NCI-H2029 (cell line): ENCODE results near the gene ZNF516.

Experiments
- DNase-seq: peaks from one replicate; lab custom pipeline; 2025; lab: John Stamatoyannopoulos, UW

Gene ZNF516

GRCh38 chr18:76455003-76455676 is 39.9 kb downstream of the ZNF516 start:
- no peak for DNase-seq

GRCh38 chr18:76454418-76454817 is 40.6 kb downstream of the ZNF516 start:
- DNase-seq, result no peak

DNA sequence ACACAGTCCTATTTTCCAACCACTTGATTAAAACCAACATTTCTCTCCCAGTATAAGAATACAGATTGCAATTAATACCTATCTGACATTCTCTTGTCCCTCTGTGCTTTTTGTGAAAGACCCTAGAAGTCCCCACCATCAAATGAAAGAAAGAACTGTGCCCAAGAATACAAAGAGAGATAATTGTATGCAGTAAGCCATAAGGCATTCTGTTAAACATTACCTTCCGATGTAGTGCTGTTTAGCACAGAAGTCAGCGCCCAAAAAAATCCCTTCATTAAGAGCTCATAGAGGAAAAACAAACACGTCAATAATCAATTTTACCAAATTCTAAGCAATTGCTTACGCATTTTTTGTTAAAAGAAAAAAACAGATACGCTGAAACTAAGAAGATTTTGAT is 41.1 kb downstream of the ZNF516 start:
- DNase-seq, result no peak

GRCh38 chr18:76453057-76453561 is 41.9 kb downstream of the ZNF516 start:
- DNase-seq, result no peak

GRCh38 chr18:76452357-76452756 is 42.7 kb downstream of the ZNF516 start:
- DNase-seq, result no peak

- DNase-seq, result no peak
These were observed 43.4 kb downstream of the ZNF516 start for GRCh38 chr18:76451396-76452331.

- DNase-seq, result no peak
These were observed 44.3 kb downstream of the ZNF516 start for GRCh38 chr18:76450452-76451395.

- no peak for DNase-seq
These were observed 46.0 kb downstream of the ZNF516 start for GRCh38 chr18:76449111-76449453.

DNA sequence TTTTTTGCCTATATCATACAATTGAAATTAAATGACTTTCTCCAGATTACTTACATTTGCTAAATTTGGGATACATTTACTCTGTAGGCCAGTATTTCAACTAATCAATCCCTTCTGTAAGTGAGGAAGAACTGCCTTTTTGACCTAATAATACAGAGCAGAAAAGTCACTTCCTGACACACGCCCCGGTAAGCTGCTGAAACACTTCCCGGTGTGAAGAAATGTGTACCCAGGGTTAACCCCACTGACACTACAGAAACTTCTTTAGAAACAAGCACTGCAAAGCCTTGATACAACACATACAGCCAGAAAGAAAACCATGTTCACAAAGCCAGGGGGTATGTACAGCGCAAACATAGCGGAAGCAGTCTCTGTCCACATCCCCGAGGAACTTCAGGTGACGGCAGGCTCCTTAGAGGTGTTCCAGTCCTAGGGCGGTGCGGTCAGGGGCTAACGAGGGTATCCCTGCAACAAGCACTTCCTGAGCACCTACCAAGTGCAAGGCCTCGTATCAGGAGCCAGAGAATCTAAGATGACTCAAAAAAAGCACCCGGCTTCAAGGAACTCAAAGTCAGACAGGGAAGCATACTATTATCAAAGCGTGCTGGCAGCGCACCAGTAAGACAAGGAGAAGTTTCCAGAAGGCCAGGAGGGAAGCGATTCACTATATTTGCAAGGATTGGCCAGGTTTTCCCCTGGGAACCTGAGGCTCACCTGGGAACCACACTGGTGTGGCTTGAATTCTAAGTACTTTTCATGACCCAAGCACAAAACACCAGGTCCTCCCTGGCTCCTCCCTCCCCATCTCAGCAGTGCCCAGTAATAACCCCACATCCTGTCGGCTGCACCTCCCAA is 46.6 kb downstream of the ZNF516 start:
- no peak for DNase-seq

DNA sequence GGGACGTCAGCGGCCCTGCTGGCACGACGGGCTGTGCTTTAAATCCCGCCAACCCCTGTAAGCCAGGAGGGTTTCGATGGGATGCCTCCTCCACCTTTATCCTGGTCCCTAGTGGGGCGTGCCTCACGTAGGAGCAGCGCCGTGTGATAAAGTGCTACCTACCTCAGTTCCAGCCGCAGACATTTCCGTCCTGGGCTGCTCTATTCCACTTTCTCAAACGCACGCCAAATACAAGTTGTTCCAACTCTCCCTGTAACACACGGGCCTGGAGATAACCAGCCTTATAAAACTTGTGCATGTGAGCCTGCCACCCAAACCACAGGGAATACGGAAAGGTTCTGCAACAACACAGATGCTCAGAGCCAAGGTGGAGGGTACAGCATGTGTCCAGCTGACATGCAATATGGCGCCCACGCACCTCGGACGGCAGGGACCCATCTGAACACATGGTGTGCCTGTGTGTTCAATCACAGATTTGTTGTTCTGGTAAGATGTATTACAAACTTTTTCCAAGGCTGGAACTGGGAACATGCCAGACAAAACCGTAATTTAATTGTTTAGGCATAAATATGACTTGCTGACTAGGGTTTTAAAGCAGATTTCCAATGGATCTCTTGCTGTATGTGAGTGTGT is 47.7 kb downstream of the ZNF516 start:
- no peak for DNase-seq

DNA sequence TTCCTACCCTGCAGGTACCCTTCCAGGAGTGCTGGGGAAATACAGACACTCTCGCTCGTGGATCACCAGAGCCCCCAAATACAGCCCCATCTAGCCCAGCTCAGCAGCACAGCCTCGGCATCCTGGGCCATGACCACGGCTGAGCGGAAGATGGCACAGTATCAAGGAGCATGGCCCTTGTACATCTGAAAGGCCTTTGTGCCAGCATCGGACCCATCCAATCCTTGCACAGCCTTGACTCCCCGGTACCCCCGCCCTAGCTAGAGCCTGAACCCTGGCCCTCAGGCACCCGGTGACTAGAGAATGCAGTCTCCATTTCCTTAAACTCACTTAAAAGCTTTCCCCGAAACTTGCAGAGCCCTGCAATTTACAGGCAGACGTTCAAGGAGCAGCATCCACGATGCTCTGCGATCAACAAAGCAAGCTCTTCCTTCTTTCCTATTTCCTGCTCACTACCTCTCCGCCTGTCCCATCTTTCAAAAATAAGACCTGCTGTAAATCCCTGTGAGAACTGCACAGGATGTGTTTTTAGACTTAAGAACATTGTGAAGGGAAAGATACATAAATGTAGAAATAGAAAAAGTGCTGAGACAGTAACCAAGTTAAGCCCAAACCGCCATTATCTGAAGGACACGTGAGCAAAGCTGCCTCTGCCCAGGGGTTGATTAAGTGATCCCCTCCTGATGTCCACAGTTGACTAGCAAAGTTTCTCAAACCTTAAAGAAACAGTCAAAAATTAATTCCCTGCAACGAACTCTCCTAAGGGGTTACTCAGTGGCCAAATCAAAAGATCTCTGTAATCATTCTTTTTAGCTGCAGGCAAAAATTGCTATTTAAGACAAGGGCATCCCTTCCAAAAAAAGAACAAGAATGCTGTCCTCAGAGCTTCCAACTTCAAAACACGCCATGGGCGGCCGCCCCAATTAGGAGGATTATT is 48.5 kb downstream of the ZNF516 start:
- DNase-seq, result no peak

DNA sequence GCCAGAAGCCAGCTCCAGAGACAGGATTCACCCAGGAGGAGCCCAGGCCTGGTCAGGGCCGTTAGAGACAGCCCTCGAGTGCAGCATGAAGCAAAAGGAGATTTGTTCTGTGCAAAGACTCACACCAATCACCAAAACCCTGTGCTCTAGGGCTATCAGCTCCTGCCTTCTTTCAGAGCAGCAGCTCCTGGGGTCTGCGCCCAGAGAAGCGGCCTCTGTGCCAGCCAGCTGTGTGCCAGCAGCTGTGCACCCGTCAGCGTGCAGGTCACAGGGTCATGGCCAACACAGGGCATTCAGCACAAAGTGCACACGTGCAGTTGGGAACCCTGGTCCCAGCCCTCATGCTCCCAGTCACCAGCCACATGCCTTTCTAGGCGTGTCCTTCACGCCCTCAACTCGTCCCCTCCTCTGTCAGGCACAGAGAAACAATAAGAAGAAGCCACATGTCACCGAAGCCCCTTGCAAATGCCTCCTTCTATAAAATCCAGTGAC is 49.3 kb downstream of the ZNF516 start:
- no peak for DNase-seq

DNA sequence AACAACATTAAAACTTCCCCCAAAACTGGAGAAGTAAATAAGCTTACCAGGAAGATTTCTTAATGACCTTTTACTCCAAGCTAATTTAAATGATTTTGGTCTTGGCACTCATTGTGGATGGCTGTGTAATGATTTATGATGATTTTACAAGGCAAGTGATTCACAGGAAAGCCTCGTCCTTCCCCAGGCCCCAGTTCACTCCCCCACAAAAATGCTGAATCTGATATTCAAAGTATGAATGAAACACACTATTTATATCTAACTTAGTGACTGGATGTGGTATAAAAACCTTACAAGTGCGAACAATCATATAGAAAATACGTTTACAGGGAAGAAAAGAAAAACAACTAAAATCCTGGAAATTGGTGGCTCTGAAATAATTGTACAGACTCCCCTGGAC is 49.8 kb downstream of the ZNF516 start:
- no peak for DNase-seq

- DNase-seq, result no peak
These were observed 50.5 kb downstream of the ZNF516 start for GRCh38 chr18:76444446-76445105.

DNA sequence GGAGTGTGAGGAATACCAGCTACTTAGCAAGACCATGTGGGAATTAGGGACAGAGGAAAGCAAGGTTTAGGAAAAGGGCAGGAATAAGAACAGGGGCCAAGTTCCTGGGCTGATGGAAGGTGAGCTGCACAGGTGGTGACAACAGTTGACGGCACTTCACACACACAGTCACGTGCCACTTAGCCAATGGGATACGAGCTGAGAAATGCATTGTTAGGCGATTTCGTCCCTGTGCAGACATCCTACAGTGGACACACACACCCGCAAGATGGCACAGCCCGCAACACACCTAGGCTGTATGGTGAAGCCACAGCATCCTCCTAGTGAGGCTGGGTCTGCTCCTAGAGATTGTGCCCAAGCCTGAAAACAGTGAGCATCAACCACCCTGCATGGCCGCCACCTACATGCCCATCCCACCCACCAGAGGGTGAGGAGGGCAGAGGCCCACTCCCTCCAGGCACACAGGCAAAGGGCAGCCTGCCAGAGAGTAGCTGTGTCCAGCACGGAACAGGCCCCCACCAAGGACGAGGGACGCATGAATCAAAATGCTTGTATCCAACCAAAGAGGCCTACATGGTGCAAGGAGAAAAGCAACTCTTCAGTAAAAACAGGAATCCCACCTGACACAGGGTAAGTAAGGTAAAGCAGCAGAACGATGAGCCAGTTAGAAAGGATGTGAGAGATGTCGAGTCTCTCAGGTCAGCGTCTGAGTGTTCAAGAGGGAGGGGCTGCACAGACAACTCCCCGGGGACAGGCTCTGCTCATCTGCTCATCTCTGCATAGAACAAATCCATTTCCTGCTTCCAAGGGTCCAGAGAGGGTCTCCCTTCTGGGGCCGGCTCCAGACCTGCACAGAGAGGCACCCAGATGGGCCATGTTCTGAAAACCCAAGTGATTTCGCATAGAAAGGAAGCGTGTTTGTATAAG is 51.3 kb downstream of the ZNF516 start:
- DNase-seq, result no peak

DNA sequence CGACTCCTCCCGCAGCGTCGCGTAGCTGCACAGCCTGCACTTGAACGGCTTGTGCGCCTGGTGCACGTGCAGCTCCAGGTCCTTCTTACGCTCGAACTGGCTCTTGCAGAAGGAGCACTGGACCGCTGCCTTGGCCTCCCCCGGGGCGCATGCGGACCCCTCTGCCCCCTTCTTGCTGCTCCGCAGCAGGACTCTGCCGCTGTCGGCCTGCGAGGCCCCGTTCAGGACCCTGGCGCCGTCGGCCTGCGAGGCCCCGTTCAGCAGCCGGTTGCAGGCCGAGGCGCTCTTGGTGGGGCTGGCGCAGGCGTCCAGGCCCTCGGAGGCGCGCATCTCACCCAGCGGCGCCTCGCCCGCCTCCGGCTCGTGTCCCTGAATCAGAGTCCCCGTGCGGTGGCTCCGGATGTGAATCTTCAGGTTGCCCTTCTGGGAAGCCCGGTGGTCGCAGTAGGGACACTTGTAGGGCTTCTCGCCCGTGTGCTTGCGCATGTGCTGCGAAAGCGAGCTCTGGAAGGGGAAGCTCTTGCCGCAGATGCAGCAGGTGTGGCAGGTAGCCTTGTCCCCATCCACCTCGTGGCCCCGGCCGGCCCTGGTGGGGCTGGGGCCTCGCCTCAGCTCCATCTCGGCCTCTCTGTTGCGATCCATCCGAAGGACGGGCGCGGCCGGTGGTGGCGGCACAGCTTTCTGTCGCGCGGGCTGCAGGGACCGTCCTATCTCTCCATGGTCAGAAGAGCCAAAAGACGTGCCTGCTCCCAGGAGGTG is 52.5 kb downstream of the ZNF516 start:
- no peak for DNase-seq
